H1 (cell line): Measurements from ENCODE around the gene ROBO4.

Source experiments
- BRCA1 ChIP-seq: IDR thresholded peaks from 2 replicates; pipeline ENCODE4 v1.6.1; 2012; ENCODE audit warnings: low read depth, low read length, improper control_type of control experiment
- CTCF ChIP-seq, 3 experiments: IDR thresholded peaks; 1 replicate in 2 of 3; 2 replicates in 1 of 3; pipeline versions ENCODE4 v1.5.1 to v1.6.1; 2011; ENCODE audit warnings: low read length in 3 of 3, mild to moderate bottlenecking in 3 of 3, inconsistent platforms in 2 of 3, low read depth in 1 of 3, moderate library complexity in 1 of 3; ENCODE audit not compliant: insufficient read depth in 1 of 3; ENCODE audit errors: control extremely low read depth in 1 of 3
- NANOG ChIP-seq: IDR thresholded peaks from 2 replicates; pipeline ENCODE4 v1.6.1; 2011; ENCODE audit warnings: low read length, low read depth, mild to moderate bottlenecking, inconsistent platforms; ENCODE audit not compliant: insufficient read depth, poor library complexity, severe bottlenecking
- POLR2A ChIP-seq, 2 experiments: IDR thresholded peaks; 1 replicate in 1 of 2; 2 replicates in 1 of 2; pipeline ENCODE4 v1.6.1; 2011; ENCODE audit warnings: low read depth in 2 of 2, low read length in 2 of 2, mild to moderate bottlenecking in 2 of 2; ENCODE audit errors: control extremely low read depth in 1 of 2
- ZNF274 ChIP-seq: IDR thresholded peaks from 2 replicates; pipeline ENCODE4 v1.7.0; 2012; ENCODE audit warnings: low read length, borderline replicate concordance; ENCODE audit errors: extremely low read depth

DNA sequence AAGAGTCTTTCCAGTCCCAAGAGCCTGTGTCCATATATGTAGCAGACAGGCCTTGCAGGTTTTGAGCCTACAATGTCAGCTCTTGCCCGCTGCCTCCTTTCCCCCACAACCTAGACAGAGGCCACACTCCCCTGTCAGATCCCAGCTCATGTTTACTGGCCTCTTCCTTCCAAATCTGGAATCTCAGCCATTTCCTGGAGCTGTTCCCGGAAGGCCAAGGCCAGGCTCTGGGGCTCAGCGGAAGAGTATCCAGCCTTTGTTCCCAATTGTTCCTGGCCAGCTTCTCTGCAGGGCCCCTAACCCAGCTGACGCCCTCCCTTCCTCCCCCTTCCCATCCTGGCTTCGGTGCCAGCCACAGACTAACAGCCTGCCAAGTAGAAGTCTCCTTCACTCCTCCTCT lies 1.0 kb upstream of the ROBO4 start:
- TF ChIP-seq NANOG (no peak), CTCF (IDR thresholded peaks at IDR 0.05; ENCODE audit: control extremely low read depth in 1 of 3, insufficient read depth in 1 of 3, low read depth in 1 of 3, low read length in 3 of 3) (no peak), ZNF274 (no peak), POLR2A (IDR thresholded peaks at IDR 0.05; ENCODE audit: control extremely low read depth in 1 of 2, low read depth in 2 of 2, low read length in 2 of 2) (no peak), BRCA1 (no peak)
